Measurements from ENCODE around the gene ENDOV.

GRCh38 chr17:80479246-80479566, 64.2 kb downstream of the ENDOV start:
- TF ChIP-seq CTCF (IDR thresholded peaks at IDR 0.05) (no peak), POLR2A (IDR thresholded peaks at IDR 0.05) (no peak)

Measured in uterus (tissue), 2 donors.